ENCODE results near the gene HSPG2. TPM values are rescaled to one million over a fixed set of nuclear protein-coding genes. Genes with fewer than 3 reads are reported as not detected.
"Not testable (repeated sequence)": the region's sequence is repeated elsewhere in the genome, so short reads cannot be mapped to it uniquely, and the experiment has no call there.

Gene HSPG2
- total RNA-seq, 1 donor from 2014 or later: 91.0 TPM

DNA sequence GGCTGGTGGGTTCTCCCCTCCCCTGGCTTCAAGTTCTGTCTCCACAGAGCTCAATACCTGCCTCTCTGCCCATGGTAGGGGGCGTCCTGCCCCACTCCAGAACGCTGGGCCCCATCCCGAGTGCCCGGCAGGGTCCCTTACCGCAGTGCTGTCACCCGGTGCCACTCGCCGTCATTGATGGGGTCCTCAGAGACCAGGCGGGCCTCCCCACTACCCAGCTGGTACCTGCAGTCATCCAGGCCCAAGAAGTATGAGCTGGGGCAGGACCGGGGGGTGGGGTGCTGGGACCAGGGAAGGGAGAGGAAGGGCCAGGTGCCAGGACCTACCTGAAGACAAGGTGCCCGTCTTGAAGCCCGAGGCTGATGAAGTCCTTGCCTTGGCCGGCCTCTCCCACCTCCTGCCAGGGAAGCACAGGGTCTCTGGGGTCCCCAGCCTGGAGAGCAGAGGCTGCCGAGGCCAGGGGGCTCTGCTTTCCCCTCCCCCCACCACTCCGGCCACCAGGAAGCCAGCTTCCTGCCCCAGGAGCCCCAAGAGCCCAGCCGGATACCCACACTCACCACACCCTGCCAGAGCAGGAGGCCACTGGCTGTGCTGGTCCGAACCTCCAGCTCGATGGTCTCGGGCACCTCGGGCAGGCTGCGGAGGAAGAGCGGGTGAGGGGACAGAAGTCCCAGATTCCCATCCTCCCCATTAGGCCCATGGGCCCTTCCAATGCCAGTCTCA lies 113.0 kb downstream of the HSPG2 start:
- peak; percentile 3 for ATAC-seq

DNA sequence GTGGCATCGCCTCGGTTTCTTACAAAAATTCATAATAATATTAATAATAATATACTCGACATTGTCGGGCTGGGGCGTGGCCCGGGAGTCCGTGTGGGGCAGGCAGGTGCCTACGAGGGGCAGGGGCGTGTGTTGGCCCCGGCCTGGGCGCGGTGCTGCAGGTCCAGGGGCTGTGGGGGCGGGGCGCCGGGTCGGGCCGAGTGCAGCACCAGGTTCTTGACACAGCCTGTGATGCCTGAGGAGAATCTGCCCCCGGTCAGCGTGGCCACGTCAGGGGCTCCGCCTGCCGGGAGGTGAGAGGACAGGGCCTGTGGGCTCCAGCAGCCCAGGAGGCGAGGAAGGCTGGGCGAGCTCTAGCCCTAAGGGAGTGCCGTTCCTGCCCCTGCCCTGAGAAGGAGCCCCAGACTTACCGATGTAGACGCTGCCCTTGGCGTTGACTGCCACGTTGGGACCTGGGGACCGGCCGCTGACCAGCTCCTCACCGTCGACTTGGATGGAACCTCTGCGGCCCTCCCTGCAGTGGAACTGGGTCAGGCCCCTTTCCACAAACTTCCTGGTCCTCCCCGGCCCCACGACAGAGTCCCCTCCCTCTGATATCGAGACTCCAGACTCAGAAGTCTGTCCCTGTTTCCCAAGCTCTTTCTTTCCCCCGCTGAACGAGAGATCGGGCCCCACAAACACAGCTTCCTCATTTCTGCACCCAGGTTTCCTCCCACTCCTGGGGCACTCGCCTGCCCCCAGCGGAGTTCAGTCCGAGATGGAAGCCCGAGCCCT lies 113.7 kb downstream of the HSPG2 start:
- ATAC-seq: no peak

DNA sequence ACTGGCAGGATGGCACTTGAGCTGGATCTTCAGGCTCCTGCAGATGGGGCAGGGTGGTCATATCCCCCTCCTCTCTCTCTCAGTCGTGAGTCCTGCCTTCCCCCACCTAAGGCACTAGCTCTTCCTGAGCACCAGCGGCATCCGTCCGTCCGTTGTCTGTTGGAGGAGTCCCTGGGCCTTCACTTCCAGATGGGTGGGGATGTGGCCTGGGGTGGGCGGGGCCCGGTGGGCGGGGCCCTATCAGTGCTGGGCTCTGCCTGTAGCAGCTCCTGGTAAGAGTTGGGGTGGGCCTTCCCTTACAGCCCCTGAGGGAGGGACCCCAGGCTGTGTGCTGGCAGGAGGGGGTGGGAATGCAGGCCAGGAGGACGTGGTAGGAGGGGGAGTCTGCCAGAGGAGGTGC lies 114.8 kb downstream of the HSPG2 start:
- ATAC-seq: peak; percentile 5

DNA sequence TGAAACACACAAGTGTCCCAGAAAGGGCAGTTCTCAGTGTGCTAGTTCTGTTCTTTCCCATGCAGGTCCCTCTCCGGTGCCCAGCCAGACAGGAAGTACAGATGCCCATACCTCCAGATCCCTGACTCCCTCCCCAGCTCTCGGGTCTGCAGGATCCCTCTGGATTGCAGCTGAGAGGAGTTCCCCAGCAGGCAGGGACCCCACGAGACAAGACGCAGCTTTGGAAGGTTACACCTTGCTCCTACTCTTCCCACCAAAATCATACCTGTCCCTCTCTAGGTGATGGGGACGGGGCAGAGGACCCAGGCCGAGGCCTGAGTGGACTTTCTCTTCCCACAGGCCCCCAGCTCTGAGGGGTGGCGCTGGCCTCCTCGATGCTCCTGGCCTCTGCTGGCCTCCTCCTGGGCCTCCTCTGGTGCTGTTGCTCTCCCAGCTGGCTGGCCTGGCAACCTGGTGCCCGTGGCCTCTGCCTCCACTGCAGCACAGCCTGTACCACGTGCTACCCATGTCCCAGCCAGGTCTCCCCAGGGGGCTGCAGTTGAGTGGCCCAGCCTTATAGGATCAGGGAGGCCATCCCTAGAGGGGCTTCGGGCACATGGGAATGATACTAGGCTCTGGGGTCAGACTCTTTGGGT lies 115.6 kb downstream of the HSPG2 start:
- ATAC-seq: no peak

DNA sequence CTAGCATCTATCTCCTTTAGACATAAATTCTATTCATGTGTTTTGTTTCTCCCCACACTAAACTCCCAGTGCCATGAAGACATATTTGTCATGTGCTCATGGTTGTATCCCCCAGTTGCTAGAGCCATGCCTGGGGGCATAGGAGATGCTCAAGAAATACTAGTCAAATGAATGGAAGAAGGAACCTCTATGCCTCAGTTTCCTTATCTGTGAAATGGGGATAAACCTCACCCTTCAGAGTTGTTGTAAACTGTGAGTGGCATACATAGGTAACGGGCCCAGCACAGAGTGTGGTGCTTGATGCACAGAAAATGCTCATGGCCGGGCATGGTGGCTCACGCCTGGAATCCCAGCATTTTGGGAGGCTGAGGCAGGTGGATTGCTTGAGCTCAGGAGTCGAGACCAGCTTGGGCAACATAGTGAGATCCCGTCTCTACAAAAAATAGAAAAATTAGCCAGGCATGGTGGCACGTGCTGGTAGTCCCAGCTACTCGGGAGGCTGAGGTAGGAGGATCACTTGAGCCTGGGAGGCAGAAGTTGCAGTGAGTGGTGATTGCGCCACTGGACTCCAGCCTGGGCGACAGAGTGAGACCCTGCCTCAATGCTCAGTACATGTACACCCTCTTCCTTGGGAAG lies 116.4 kb downstream of the HSPG2 start:
- no peak for ATAC-seq

DNA sequence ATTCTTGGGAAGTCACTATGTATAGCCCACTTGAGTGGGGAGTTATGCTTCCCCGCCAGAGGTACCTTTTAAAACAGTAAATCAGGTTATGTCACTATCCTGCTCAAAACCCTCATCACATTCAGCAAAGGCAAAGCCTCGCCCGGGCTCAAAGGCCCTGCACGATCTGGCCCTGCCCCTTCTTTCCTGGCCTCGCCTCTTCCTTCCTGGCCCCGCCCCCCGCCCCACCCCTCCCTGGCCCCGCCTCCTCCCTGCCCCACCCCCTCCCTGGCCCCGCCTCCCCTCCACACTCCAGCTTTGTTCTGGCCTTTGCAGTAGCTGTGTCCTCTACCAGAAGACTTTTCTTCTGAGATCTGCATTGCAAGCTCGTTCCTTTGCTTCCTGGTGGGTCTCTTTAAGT lies 118.5 kb downstream of the HSPG2 start:
- ATAC-seq: peak; percentile 36

DNA sequence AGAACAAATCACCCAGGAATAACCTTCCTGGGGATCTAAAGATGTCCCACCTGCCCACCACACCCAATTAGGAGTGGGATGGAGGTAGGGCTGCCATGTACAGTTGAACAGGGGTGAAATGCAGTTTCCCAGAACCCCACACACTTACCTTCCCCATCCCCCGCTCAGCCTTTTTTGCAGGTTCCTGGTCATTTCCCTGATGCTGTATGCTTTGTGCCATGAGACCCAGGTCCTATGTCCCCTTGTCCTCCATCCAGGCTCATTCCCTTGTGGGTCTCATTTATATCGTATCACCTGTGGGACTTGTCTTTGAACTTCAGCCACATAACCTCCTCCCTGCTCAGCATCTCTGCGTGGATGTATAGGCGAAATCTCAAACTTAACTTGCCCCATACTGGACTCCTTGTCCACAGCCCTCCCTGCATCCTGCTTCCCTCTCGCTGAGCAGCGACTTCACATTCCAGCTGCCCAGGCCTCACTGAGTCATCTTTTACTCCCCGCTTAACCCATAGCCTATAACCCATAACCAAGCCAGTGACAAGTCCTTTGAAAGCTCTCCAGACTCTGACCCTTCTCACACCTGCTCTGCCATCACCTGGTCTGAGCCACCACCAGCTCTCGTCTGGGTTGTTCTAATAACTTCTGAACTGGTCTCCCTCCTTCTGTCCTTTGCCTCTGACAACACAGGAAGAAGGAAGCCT lies 120.4 kb downstream of the HSPG2 start:
- ATAC-seq: peak; percentile 8

DNA sequence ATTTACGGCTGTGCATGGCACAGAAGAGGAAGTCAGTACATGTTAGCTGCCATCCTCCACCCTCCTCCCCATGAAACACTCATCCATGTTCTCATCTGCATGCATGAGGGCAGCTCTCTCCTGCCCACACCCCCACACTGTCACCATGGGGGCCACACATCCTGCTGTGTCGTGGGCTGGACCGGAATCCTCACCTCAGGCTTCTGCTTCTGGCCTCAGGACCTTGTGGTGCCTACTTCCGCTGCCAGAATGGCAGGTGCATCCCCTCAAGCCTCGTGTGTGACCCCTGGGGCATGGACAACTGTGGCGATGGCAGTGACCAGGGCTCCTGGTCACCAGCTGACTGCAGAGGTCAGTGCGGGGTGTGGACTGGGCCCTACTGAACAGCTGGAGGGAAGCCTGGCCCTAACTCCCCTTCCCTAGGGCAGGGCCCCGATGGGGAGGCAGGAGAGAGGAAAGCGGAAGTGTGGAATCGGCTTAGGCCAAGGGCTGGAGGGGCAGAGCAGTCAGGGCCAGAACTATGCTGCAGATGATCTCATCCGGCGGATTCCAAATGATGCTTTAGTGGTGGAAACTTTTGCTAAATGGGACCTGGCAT lies 121.3 kb downstream of the HSPG2 start:
- peak; percentile 21 for ATAC-seq

DNA sequence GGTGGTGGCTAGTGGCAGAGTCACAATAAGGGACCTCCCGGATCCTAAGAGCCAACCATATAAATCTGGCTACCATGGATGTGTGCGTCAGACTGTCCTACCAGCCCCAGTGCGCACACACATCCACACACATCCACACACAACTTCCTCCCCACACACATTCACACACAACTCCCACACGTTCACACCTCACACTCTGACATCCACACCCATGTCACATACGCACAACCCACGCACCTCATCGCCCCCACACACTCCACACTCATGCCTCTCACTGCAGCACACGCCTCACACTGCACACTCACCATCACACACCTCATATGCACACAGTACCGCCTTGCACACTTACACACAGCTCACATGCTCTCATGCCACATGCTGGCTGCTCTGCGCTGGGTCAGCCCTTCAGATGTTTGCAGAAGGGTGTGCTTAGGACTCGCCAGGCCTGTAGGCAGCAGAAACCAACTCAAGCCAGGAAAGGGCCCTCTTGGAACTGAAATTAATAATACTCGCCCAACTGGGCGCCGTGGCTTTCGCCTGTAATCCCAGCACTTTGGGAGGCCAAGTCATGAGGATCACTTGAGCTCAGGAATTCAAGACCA lies 122.0 kb downstream of the HSPG2 start:
- peak; percentile 9 for ATAC-seq

DNA sequence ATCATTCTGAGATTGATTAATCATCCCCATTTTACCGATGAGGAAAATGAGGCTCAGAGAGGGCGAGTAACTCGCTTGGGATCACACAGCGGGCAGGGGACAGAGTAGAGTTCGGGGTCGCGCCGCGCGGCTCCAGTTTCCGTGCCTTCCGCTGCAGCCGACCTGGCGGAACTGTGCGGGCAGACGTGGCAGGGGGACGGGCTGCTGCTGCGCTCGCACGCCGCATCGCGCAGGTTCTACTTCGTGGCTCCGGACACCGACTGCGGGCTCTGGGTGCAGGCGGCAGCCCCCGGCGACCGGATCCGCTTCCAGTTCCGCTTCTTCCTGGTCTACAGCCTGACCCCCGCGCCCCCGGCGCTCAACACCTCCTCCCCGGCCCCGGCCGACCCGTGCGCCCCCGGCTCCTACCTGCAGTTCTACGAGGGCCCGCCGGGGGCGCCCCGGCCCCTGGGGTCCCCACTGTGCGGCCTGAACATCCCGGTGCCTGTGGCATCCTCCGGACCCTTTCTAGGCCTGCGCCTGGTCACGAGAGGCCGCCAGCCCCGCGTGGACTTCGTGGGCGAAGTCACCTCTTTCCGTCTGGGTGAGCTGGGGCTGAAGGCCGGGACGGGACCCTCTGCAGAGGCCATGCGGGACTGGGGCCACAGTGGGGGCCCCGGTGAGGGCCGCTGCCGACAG lies 122.7 kb downstream of the HSPG2 start:
- peak; percentile 37 for ATAC-seq

DNA sequence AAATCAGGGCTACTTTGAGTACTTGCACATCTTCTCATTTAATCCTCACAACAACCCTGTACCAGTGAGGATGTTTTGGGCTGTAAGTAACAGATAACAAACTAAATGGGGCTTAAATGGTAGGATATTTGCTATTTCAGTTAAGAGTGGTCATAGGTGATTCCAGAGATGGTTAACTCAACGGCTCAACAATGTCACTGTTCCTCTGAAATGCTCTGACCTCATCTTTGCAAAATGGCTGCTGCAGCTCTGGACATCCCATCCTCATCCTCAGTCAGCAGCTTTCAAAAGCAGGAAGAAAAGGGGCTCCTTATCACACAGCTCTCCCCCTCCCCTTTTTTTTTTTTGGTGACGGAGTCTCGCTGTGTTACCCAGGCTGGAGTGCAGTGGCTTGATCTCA lies 123.6 kb downstream of the HSPG2 start:
- no peak for ATAC-seq

DNA sequence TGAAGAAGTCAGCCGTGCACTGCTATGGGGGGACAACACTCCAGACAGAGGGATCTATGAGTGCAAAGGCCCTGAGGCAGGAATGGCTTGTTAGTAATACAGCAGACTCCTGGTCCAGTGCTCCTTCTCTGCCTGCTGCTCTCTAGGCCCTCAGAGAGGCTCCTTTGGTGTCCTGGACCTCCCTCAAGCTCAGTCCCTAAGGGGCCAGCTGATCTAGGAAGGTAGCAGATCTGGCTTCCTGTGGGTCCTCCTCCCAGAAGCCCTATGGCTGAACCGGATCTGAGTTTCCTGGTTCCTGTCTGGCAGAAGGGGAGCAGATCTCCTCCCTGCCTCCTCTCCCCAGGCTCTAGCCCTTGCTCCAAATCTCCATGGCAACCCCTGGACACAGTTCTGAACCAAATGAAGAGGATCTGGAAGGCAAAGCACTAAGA lies 125.2 kb downstream of the HSPG2 start, which contains the start of gene LDLRAD2:
TSS of gene LDLRAD2 (plus strand) at position 391 of the 431 bp plus-strand sequence. CDS start 187 bp downstream, outside the sequence.
- no peak for ATAC-seq

DNA sequence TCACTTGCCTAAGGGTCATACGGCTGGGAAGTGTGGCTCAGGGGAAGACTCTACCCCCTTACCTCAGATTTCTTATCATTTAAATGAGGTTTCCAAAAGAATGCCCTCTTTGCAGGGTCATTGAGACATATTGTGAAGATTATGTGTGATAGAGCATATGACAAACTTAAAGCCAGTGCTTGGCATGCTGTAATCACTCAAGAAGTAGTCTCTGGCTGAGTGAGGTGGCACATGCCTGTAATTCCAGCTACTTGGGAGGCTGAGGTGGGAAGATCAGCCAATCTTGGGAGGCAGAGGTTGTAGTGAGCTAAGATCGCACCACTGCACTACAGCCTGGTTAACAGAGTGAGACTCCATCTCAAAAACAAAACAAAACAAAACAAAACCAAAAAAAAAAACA lies 132.6 kb downstream of the HSPG2 start:
- ATAC-seq: no peak

DNA sequence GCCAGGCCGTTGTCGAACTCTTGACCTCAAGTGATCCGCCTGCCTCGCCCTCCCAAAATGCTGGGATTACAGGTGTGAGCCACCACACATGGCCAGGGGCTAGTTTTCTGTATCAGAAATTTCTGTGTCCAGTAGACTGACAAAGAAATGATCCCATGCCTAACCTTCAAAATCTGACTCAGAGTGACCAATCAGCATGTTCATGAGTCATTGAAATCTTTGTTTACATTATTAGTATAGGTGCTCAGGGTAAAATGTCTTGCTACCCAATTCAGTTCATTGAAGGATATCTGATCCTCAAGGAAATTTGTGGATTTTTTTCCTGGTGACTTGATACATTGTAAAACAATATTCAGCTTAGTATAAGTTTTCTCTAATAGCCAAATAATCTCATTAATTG lies 136.0 kb downstream of the HSPG2 start:
- ATAC-seq: peak; percentile 72

DNA sequence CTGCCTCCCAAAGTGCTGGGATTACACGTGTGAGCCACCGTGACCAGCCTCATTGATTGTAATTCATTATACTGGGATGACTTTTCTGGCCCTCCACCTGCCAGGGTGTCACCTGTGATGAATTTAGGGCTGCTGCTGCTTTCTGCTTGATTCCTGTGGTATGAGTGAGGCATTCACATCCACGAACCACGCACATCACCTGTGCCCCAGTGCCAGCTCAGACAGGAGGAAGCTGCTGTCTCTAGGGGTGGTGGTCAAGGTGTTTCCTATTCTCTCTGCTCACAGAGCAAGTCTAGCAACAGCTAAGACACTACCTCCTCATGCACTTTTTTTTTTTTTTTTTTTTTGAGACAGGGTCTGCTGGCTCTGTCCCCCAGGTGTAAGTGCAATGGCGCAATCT lies 137.4 kb downstream of the HSPG2 start:
- ATAC-seq: no peak

DNA sequence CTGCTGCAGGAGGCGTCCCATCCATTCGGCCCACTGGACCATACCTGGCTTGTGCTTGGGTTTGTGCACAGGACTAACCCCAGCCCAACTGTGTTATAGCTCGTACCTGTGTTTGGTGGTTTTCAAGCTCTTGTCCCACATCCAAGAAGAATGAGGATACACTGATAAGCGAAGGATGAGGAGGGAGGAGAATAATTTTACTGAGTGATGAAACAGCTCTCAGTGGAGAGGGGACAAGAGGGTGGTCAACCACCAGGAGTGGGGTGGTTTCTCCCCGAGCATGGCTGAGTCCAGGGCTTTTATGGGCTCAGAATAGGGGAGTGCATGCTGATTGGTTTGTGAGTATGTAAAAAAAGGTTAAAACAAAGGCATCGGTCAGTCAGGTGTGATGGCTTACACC lies 142.0 kb downstream of the HSPG2 start:
- no peak for ATAC-seq

DNA sequence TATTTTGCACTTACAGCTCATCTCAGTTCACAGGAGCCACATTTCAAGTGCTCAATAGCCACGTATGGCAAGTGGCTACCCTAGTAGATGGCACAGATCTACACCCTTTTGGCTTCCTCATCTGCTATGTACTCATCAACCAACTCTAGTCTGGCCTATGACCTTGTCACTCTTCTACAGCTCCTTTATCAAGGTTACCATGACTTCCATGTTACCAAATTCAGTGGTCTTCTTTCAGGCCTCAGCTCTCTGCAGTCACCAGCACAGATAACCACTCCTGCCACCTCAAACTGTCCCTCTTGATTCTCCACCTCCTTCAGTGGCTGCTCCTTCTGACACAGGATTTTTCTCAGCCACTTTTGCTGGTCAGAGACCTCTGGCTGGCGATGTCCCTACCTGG lies 142.5 kb downstream of the HSPG2 start:
- ATAC-seq: no peak

DNA sequence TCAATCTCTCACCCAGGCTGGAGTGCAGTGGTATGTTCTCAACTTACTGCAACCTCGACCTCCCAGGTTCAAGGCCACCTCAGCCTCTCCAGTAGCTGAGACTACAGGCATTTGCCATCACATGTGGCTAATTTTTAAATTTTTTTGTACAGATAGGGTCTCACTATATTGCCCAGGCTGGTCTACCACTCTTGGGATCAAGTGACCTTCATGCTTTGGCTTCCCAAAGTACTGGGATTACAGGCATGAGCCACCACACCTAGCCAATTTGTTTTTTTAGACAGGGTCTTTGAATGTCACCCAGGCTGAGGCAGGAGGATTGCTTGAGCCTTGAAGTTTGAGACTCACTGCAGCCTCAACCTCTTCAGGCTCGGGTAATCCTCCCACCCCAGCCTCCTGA lies 144.0 kb downstream of the HSPG2 start:
- ATAC-seq: no peak

DNA sequence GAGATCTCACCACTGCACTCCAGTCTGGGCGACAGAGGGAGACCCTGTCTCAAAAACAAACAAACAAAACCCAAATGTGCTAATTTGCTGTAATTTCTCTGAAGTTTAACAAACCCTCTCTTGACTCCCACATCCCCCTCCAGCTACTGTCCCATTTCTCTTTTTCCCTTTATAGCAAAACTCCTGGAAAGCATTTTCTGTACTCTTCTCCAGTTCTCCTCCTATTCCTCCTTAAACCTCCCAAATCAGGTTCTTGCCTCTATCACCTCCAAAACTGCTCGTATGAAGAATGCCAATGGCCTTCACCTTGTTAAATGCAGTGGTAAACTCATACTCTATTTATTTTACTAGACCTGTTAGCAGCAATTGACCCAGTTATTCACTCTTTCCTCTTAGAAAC lies 150.5 kb downstream of the HSPG2 start:
- ATAC-seq: no peak

DNA sequence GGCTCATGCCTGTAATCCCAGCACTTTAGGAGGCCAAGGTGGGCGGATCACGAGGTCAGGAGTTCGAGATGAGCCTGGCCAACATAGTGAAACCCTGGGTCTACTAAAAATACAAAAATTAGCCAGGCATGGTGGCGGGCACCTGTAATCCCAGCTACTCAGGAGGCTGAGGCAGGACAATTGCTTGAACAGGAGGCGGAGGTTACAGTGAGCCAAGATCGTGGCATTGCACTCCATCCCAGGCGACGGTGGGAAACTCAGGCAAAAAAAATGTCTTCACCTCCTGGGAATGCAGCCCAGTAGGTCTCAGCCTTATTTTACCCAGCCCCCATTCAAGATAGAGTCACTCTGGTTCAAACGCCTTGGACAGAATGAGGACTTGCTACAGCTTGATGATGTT lies 151.3 kb downstream of the HSPG2 start:
- not testable (repeated sequence) for ATAC-seq
